ENCODE data around the gene MDM1. TPM values are rescaled to one million over a fixed set of nuclear protein-coding genes. Genes with fewer than 3 reads are reported as not detected.
A peak's percentile ranks its signal among the peaks of the same experiment; 100 is the strongest.

The MDM1 gene
- total and polyA plus RNA-seq, 8 donors: 9.3 to 47.5 (median 41.5) TPM

- Histone ChIP-seq H3K4me3 (no peak overlapping the region), H3K27ac (no peak overlapping the region), H3K27me3 (no peaks in the 10 kb centered on the region), H3K36me3 (no peaks in the 10 kb centered on the region), H3K4me1 (no peaks in the 10 kb centered on the region), H3K9me3 (no peaks in the 10 kb centered on the region)
- DNase-seq (no peak), ATAC-seq (no peak)
- TF ChIP-seq CTCF (IDR thresholded peaks at IDR 0.05): no peak
- intact Hi-C loops (cut with DNase I): no loop called here
These were observed 18.6 kb upstream of the MDM1 start for GRCh38 chr12:68350753-68351152.

- intact Hi-C loops (cut with DNase I): no loop called here
- DNase-seq (no peak), ATAC-seq (no peak)
- H3K4me1 ChIP-seq: no peaks in the 10 kb centered on the region
- no peak overlapping the region for H3K4me3 ChIP-seq
- no peaks in the 10 kb centered on the region for H3K9me3 ChIP-seq
- no peak overlapping the region for H3K27ac ChIP-seq
- no peak for TF ChIP-seq CTCF (IDR thresholded peaks at IDR 0.05)
- H3K36me3 ChIP-seq: no peaks in the 10 kb centered on the region
- H3K27me3 ChIP-seq: no peaks in the 10 kb centered on the region
These were observed 17.9 kb upstream of the MDM1 start for GRCh38 chr12:68349921-68350606.

- H3K36me3 ChIP-seq: no peaks in the 10 kb centered on the region
- no peaks in the 10 kb centered on the region for H3K9me3 ChIP-seq
- DNase-seq: peak in 1 of 4 donors; percentile 21
- H3K27me3 ChIP-seq: no peaks in the 10 kb centered on the region
- peak; percentile 17 for ATAC-seq
- TF ChIP-seq CTCF (IDR thresholded peaks at IDR 0.05): no peak
- intact Hi-C loops (cut with DNase I): no loop called here
- no peak overlapping the region for H3K27ac ChIP-seq
- H3K4me3 ChIP-seq: no peak overlapping the region
- H3K4me1 ChIP-seq: no peaks in the 10 kb centered on the region
These were observed 17.1 kb upstream of the MDM1 start for GRCh38 chr12:68349220-68349621.

- DNase-seq: no peak
- Histone ChIP-seq H3K9me3 (no peaks in the 10 kb centered on the region), H3K4me3 (no peak overlapping the region), H3K27me3 (no peaks in the 10 kb centered on the region), H3K36me3 (no peaks in the 10 kb centered on the region), H3K4me1 (no peaks in the 10 kb centered on the region), H3K27ac (no peak overlapping the region)
- TF ChIP-seq CTCF (IDR thresholded peaks at IDR 0.05): no peak
- intact Hi-C loops (cut with DNase I): no loop called here
- ATAC-seq: no peak
These were observed 16.3 kb upstream of the MDM1 start for GRCh38 chr12:68348419-68348818.

GRCh38 chr12:68345763-68346162 is 13.6 kb upstream of the MDM1 start:
- no peak for TF ChIP-seq CTCF (IDR thresholded peaks at IDR 0.05)
- Histone ChIP-seq H3K36me3 (no peaks in the 10 kb centered on the region), H3K27ac (no peak overlapping the region), H3K9me3 (no peaks in the 10 kb centered on the region), H3K4me1 (no peaks in the 10 kb centered on the region), H3K4me3 (no peak overlapping the region), H3K27me3 (peaks cover 0 to 6% of the 10 kb centered on the region in 2 donors)
- no peak for DNase-seq
- no peak for ATAC-seq
- intact Hi-C loops (cut with DNase I): no loop called here
